NCI-H2196 (cell line): Measurements from ENCODE around the gene ADGRL3.

Experiments
- DNase-seq: peaks from one replicate; lab custom pipeline; 2025; ENCODE audit not compliant: unreplicated experiment; lab: John Stamatoyannopoulos, UW

ADGRL3 gene

GRCh38 chr4:62028745-62029144, 828.6 kb downstream of the ADGRL3 start:
- no peak for DNase-seq

- DNase-seq, result no peak
These were observed 830.8 kb downstream of the ADGRL3 start for GRCh38 chr4:62030958-62031357.

DNA sequence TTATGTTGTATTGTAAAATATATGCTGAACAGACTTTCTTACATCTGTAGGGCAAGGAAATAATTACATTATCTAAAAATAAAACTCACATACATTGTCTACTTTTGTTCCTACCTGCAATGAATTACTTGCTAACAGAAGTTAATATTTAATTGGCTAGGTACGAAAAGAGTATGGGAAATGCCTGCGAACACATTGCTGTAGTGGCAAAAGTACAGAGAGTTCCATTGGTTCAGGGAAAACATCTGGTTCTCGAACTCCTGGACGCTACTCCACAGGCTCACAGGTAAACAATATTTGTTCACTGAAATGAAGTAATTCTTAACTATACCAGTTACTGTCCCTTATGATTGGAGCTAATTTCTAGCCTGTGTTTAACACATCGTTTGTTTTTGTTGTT, 837.4 kb downstream of the ADGRL3 start:
- DNase-seq, result no peak

DNA sequence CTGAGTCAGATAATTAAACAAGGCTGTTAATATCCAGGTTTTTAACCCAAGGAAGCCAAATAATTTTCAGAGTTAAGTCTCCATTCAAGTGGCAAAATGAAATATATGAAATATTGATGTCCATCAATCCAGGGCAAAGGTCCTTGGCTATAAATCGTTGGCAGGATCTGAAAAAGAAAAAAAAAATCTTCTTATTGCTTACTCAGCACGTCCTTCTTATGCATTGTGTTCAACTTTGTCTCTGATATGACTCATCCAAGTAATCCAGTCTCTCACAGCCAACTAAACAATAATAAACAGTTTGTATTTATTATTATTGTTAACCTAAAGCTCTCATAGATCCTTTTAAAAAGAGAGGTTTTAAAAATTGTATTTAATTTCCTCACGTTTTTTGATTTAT, 851.2 kb downstream of the ADGRL3 start:
- DNase-seq, result no peak

DNA sequence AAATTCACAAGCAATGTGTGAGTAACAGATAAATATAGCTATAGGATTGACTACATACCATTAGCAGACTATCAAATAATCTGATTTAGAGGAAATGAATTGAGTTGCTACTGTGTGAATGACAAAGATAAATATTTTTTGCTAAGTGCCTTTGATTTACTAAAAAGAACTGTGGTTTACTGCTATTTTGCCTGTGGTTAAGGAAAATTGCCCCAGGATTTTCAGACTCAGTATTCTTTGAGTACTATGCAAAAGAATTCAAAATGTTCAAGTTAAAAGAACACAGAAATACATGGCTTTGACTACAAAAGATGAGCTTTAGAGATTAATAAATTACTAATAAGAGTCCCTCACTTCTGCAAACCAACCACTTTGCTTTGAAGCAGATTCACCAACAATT, 853.8 kb downstream of the ADGRL3 start:
- DNase-seq, result no peak

DNA sequence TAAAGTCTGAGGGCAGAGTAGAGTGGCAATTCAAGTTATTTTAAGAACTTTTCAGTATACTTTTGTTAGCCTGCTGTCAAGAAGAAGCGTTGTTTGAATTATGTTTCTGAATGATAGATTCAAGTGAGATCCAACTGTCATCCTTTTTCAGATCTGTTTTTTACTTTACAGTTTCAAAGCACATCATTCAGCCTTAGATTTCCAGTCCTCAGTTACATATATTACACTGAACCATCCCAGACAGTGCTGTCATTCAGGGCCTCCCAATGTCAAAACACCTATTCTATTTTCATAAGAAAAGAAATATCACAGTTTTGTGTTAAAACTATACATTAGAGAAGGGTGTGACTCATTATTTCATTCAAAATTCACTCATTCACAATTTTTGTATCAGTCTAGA, 856.9 kb downstream of the ADGRL3 start:
- no peak for DNase-seq

DNA sequence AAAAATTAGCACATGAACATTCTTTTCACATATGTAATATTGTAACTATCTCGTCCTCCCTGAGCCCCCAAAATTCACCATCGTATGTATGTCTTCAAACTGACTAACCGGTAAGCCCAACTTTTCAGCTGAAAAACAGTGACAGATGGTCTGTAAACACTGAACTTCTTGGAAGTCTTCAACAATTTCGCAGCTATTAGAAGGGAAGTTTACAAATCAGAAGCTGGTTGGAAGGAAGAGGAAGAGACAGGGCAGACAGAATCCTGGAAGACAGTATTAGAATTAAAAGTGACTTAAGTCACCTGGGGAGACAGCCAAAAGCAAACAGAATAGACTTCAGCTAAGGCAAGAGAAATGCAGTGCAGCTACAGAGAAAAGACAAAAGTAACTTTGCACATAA, 858.4 kb downstream of the ADGRL3 start:
- DNase-seq, result no peak

- DNase-seq, result no peak
These were observed 870.2 kb downstream of the ADGRL3 start for GRCh38 chr4:62070291-62070852.

GRCh38 chr4:62075089-62075488, 875.0 kb downstream of the ADGRL3 start:
- DNase-seq, result no peak

DNA sequence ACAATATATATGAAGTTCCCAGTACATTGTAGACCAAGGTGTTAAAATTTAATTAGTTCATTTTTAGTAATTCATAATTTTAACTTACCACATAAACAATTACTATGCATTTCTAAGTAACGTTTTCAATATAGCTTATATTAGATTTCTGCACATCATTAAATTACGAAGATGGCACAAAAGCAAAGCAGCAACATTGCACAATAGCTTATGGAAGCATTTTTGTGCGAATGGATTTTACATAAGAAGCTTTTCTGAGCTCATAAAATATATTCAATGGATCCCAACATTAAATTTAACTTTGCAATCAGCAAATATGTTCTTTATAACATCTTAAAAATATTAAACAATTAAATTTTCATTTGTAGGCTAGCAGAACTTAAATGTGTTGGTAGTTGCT, 875.4 kb downstream of the ADGRL3 start:
- no peak for DNase-seq

DNA sequence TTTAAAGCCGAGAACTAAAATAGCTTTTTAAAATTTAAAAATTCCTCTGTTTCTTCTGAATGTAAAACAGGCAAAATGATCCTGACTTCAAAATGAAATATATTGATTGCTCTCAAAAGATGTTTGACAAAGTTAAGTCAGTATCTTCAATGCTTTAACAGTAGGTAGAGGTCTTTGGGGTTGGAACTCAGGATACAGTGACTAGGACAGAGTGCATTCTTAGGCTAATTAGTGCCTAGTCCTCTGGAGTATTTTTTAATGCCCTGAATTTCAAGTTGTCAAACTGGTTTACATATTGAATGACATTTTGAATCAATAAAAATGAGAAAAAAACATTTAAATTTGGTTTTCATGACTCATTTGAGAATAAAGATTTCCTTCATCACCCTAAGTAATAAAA, 877.3 kb downstream of the ADGRL3 start:
- DNase-seq, result no peak

- DNase-seq, result no peak
These were observed 880.3 kb downstream of the ADGRL3 start for GRCh38 chr4:62080431-62080830.

GRCh38 chr4:62087706-62088105, 887.6 kb downstream of the ADGRL3 start:
- no peak for DNase-seq

- DNase-seq, result no peak
These were observed 893.6 kb downstream of the ADGRL3 start for GRCh38 chr4:62093735-62094134.

DNA sequence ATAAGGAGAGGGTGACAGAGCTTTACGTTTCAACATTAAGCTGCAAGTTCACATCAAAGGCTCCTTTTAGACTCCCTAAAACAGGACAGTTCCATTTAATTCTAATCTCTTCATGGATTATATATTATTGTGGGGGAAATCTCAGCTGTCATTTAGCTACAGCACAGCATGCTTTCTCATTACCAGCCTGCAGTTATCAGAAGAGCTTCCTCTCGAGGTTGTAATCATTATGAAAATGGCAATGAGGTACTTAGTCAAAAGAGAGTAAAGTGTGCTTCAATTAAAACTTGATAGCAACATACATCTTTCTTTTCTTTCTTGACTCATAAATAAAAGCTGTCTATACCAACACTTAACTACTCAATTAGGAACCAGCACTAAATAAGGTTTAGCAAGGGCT, 896.8 kb downstream of the ADGRL3 start:
- no peak for DNase-seq

GRCh38 chr4:62115216-62115615, 915.1 kb downstream of the ADGRL3 start:
- DNase-seq, result no peak

DNA sequence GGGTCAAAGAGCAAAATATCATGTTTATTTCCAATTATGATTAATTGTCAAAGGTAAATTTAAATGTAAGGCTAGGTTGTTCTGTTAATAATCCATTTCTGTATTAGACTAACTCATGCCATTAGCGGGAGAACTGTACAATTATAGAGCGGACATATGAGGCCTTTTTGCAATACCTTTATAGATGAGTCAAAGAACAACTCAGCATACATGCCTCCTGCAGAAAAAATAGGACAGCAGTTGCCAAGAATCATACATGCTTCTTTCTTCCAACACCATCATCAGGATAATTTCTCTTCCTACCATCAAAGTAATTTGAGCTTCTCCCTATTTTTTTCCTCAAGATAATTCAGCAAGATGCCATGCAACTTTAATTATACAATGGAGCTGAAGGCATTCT, 917.8 kb downstream of the ADGRL3 start:
- DNase-seq, result no peak

GRCh38 chr4:62118558-62118957, 918.4 kb downstream of the ADGRL3 start:
- no peak for DNase-seq

- DNase-seq, result no peak
These were observed 919.1 kb downstream of the ADGRL3 start for GRCh38 chr4:62119195-62119594.

DNA sequence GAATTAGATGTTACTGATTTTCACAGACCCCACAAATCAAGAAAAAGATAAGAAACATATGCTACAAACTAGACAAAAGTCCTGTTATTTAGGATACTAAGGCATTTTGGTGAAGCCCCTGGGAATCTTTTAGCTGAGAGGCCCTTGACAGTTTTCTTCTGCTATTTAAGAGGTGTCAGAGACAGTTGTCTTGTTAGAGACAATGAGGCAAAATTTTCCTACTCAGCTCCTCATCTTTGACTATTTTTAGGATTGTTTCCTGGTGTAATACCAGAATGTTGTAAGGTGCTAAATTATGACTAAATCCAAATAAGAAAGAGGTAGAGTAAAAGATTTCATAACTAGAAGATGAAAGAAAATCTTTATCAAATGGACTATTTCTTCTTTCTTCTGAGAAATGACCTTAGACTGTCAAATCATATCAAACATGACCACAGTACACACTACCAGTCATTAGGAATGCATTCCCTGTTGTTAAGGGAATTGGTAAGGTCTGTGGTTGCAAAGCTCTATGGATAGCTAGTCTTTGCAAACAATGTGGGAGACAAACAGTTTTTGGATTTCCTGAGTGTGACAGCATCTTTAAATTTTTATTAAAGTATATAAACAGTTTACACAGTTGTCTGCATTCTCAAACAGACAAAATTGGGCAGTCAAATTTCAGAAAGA, 926.1 kb downstream of the ADGRL3 start:
- no peak for DNase-seq
